Spleen (tissue), 11 donors: ENCODE data around the gene NUDT14. TPM values are rescaled to one million over a fixed set of nuclear protein-coding genes. Genes with fewer than 3 reads are reported as not detected.

ENCODE experiments used
- DNase-seq: peaks from one replicate; pipeline ENCODE4 v3.0.0-alpha.2; 2020
- H3K27ac ChIP-seq, 8 donors: fragments of 200-600 bp; sonication (generic) in 7 of 8; 1 replicate in 4 of 8; 2 replicates in 4 of 8; pipeline versions ENCODE4 v1.5.0 to v1.8.0; 2016 to 2021; ENCODE audit warnings: inconsistent platforms in 4 of 8, mild to moderate bottlenecking in 4 of 8, moderate library complexity in 1 of 8
- H3K27me3 ChIP-seq, 7 donors: fragments of 200-600 bp; sonication (generic) in 6 of 7; replicated peaks in 1 of 7; 1 replicate in 4 of 7; 2 replicates in 3 of 7; pipeline versions ENCODE4 v1.5.0 to v1.8.0; 2016 to 2021; ENCODE audit warnings: inconsistent platforms in 3 of 7, mild to moderate bottlenecking in 1 of 7
- H3K36me3 ChIP-seq, 6 donors: fragments of 200-600 bp; sonication (generic) in 5 of 6; 1 replicate in 4 of 6; 2 replicates in 2 of 6; pipeline versions ENCODE4 v1.5.0 to v1.8.0; 2016 to 2021; ENCODE audit warnings: inconsistent platforms in 2 of 6
- H3K4me1 ChIP-seq, 6 donors: fragments of 200-600 bp; sonication (generic) in 5 of 6; 1 replicate in 3 of 6; 2 replicates in 3 of 6; pipeline versions ENCODE4 v1.5.0 to v1.8.0; 2016 to 2021; ENCODE audit warnings: inconsistent platforms in 3 of 6
- H3K4me3 ChIP-seq, 8 donors: fragments of 200-600 bp; sonication (generic) in 7 of 8; 1 replicate in 4 of 8; 2 replicates in 4 of 8; pipeline versions ENCODE4 v1.5.0 to v1.8.0; 2016 to 2021; ENCODE audit warnings: inconsistent platforms in 4 of 8, mild to moderate bottlenecking in 4 of 8, moderate library complexity in 2 of 8
- H3K9me3 ChIP-seq, 8 donors: fragments of 200-600 bp; sonication (generic) in 7 of 8; 1 replicate in 4 of 8; 2 replicates in 4 of 8; pipeline versions ENCODE4 v1.5.0 to v1.8.0; 2016 to 2021; ENCODE audit warnings: inconsistent platforms in 4 of 8
- POLR2A ChIP-seq, 3 donors: fragments of 450-650 bp; IDR thresholded peaks; one replicate each; pipeline ENCODE4 v1.5.1; 2017; ENCODE audit warnings: antibody characterized with exemption in 3 of 3, mild to moderate bottlenecking in 1 of 3
- POLR2AphosphoS5 ChIP-seq, 3 donors: sonication (generic); formaldehyde crosslinking; IDR thresholded peaks; one replicate each; pipeline ENCODE4 v1.5.1; 2017; ENCODE audit warnings: antibody characterized with exemption in 3 of 3
- WGBS, 5 donors: extraction: QIAGEN DNeasy Blood & Tissue Kit in 3 of 5; methylation state at CpG; one replicate each; pipeline versions ENCODE4 v1.1.5 to v1.1.7; 2013 to 2018; 5-methylcytosine and 5-hydroxymethylcytosine counted together
- intact Hi-C: fragments of 100-400 bp; cut with DNase I; formaldehyde crosslinking; loops from one replicate; pipeline ENCODE4 v1.15.0; 2023; ENCODE audit warnings: low total_unique reads
- polyA plus RNA-seq, 3 donors: library from polyadenylated mRNA; stranded (reverse); fragments of 200-250 nt; gene quantifications; one replicate each; pipeline ENCODE4 v1.2.1, GENCODE V29; 2013
- total RNA-seq, 7 donors: library from RNA; depleted of rRNA in 3 of 7; stranded (reverse); fragments of >200 nt in 3 of 7; fragmentation: NEBNext Ultra II Directional in 4 of 7; extraction: Animal tissue kit (Norgen Biotek cat#: 25700) in 4 of 7; gene quantifications; one replicate each; pipeline versions ENCODE4 v1.1.0 to v1.2.1, GENCODE V29; 2016 to 2021
- TF ChIP-seq, protein P1 (sequence below), 11 experiments: fragments of 200-600 bp in 7 of 11; fragments of 450-650 bp in 4 of 11; sonication (generic) in 4 of 11; IDR thresholded peaks in 8 of 11; conservative IDR thresholded peaks in 3 of 11; 1 replicate in 7 of 11; 2 replicates in 4 of 11; pipeline versions ENCODE4 v1.4.0 to v1.8.0; 2016 to 2021; ENCODE audit warnings: antibody characterized with exemption in 11 of 11, inconsistent platforms in 4 of 11, mild to moderate bottlenecking in 1 of 11
- donor health status: healthy with polysubstance abuse.
- donor health status: DM: no; HTN: no; CAD: no; lungs with moderate emphysema.
- donor health status: DM: no; HTN: no; CAD: no.
- donor health status: Bipolar disorder and iron deficiency.
- donor health status: healthy.
- donor health status: DM: no; HTN: no; CAD: no.
- donor health status: DM: yes; HTN: yes; CAD: no.

NUDT14 gene
- total and polyA plus RNA-seq, 10 donors = 10.1 to 31.1 (median 21.5) TPM

DNA sequence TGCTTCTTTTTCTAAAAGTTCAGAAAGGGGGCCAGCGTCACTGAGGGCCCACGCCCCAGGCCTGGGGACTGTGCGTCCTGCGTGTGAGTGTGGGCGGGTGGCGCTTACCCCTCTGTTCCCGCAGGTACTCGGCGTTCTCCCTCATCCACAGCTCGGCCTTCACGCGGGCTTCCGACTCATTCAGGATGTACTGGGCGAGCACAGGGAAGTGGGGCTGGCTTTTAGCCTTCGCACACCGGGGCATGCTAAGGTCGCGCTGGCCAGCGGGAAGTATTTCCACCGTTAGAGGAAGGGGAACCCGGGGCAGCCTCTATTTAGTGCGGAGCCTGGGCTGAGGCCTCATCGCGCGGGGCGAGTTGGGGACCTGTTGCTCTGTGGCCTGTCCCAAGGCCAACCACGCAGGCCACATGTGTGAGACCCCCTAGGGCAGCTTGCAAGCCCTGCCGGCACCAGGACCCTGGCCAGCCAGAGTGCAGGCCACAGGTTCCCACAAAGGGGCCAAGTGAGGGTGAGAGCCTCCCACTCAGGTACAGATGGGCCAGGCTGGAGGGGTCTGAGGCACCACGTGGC, 38.0 kb upstream of the NUDT14 start:
- peak overlapping the region in 5 of 8 donors; percentile 14 to 53 (median 47) for H3K27ac ChIP-seq

DNA sequence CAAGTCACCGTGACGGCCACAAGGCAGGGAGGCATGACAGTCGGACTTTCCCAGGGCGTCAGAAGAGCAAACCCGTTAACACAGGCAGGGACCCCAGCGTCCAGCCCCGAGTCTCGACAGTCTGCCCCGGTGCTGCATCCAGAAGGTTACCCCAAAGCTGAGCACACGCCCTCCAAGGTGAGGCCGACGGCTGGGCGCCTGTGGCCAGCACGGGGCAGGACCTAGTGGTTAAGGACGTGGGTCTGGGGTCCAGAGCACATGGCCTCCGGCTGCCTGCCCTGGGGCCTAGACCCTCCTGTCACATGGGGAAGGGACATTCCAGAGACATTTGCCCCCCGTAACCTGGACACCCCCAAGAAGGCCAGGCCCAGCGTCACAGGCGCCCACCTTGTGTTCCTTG, 37.5 kb upstream of the NUDT14 start:
- Histone ChIP-seq H3K4me1 (peaks cover 0 to 46% (median 17%) of the 10 kb centered on the region in 6 donors), H3K36me3 (peaks cover 4 to 87% (median 59%) of the 10 kb centered on the region in 6 donors), H3K27me3 (no peaks in the 10 kb centered on the region), H3K4me3 (no peak overlapping the region), H3K27ac (peak overlapping the region in 4 of 8 donors; percentile 14 to 50 (median 34)), H3K9me3 (no peaks in the 10 kb centered on the region)
- WGBS, 5 donors = 86 to 95% (median 94%) methylated on average over 9 to 19 of the region's 19 CpGs
- TF ChIP-seq POLR2AphosphoS5 (IDR thresholded peaks at IDR 0.05) (no peak), POLR2A (IDR thresholded peaks at IDR 0.05) (no peak)
- TF ChIP-seq, protein P1, sequence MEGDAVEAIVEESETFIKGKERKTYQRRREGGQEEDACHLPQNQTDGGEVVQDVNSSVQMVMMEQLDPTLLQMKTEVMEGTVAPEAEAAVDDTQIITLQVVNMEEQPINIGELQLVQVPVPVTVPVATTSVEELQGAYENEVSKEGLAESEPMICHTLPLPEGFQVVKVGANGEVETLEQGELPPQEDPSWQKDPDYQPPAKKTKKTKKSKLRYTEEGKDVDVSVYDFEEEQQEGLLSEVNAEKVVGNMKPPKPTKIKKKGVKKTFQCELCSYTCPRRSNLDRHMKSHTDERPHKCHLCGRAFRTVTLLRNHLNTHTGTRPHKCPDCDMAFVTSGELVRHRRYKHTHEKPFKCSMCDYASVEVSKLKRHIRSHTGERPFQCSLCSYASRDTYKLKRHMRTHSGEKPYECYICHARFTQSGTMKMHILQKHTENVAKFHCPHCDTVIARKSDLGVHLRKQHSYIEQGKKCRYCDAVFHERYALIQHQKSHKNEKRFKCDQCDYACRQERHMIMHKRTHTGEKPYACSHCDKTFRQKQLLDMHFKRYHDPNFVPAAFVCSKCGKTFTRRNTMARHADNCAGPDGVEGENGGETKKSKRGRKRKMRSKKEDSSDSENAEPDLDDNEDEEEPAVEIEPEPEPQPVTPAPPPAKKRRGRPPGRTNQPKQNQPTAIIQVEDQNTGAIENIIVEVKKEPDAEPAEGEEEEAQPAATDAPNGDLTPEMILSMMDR (IDR thresholded peaks at IDR 0.05 in 8 of 11, conservative IDR thresholded peaks at IDR 0.05 in 3 of 11) = no peak
- intact Hi-C loops = no loop called here
- DNase-seq = no peak

More for the DNA sequence above, 38.0 kb upstream of the NUDT14 start:
- intact Hi-C loops = no loop called here
- Histone ChIP-seq H3K27me3 (no peaks in the 10 kb centered on the region), H3K36me3 (peaks cover 4 to 87% (median 59%) of the 10 kb centered on the region in 6 donors), H3K4me3 (no peak overlapping the region), H3K9me3 (no peaks in the 10 kb centered on the region), H3K4me1 (peaks cover 0 to 41% (median 12%) of the 10 kb centered on the region in 6 donors)
- WGBS, 5 donors = 73 to 91% (median 85%) methylated on average over 29 of the region's 29 CpGs
- DNase-seq = no peak
- no peak for TF ChIP-seq POLR2A (IDR thresholded peaks at IDR 0.05)
- TF ChIP-seq, protein P1 (IDR thresholded peaks at IDR 0.05 in 8 of 11, conservative IDR thresholded peaks at IDR 0.05 in 3 of 11) = no peak
- TF ChIP-seq POLR2AphosphoS5 (IDR thresholded peaks at IDR 0.05) = peak; percentile 61 to 74 (median 72)

DNA sequence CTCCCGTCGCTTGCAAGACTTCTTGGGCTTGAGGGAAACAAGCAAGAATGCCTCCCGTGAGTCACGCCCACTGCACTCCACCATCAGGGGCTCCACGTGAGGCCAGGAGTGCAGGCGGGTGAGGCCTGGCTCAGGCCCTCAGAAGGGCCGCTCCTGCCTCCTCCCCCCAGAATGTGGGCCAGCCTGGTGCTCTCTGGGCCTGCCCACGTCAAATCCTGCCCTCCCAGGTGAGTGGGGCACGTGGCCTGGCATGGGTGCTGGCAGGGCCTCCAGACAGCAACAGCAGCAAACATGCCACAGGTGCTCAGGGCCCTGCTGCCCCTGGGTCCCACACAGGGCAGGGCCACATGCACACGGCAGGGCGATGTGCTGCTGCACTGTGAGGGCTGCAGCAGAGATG, 36.7 kb upstream of the NUDT14 start:
- H3K27ac ChIP-seq = no peak overlapping the region
- H3K36me3 ChIP-seq = peaks cover 4 to 87% (median 60%) of the 10 kb centered on the region in 6 donors
- peaks cover 0 to 54% (median 24%) of the 10 kb centered on the region in 6 donors for H3K4me1 ChIP-seq
- WGBS, 5 donors = 92 to 100% (median 96%) methylated on average over 4 to 11 of the region's 11 CpGs
- TF ChIP-seq, protein P1 (IDR thresholded peaks at IDR 0.05 in 8 of 11, conservative IDR thresholded peaks at IDR 0.05 in 3 of 11) = no peak
- no peaks in the 10 kb centered on the region for H3K27me3 ChIP-seq
- no peaks in the 10 kb centered on the region for H3K9me3 ChIP-seq
- no peak overlapping the region for H3K4me3 ChIP-seq
- DNase-seq = no peak
- intact Hi-C loops = no loop called here

DNA sequence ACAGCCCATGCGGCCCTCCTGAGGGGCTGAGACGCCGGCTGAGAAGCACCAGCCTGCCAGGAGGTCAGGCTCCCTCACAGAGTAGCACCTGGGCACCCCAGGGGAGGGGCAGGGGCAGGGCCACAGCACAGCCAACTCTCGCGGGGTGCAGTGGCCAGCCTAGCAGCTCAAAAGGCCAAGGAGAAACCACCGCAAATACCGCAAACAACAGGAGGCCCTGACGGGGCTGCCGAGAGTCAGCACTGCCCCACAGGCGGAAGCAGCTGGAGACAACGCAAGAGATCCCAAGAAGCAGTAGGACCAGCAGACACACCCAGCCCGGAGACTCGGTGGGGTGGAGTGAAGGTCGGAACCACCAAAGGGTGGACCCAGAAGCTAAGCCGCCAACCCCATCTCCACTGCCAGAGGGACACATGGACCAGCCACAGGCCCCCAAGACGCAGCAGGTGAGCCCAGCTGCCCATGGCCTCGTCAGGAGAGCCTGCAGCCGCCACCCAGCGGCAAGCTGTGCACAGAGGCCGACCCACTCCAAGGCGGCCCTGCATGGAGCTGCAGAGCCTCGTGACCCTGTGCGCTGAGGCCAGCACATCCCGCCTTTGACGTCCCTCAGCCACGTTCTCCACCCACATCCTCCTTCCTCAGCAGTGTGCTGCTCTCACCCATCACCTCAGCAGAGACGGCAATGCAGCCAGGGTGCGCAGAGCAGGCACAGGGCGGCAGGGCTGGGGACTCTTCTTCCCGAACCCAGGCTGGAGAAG, 35.6 kb upstream of the NUDT14 start:
- H3K4me1 ChIP-seq = peaks cover 0 to 65% (median 29%) of the 10 kb centered on the region in 6 donors
- intact Hi-C loops = no loop called here
- H3K27ac ChIP-seq = no peak overlapping the region
- no peak for DNase-seq
- no peaks in the 10 kb centered on the region for H3K9me3 ChIP-seq
- peaks cover 4 to 88% (median 60%) of the 10 kb centered on the region in 6 donors for H3K36me3 ChIP-seq
- no peaks in the 10 kb centered on the region for H3K27me3 ChIP-seq
- no peak overlapping the region for H3K4me3 ChIP-seq
- TF ChIP-seq, protein P1 (IDR thresholded peaks at IDR 0.05 in 8 of 11, conservative IDR thresholded peaks at IDR 0.05 in 3 of 11) = no peak
- no peak for TF ChIP-seq POLR2A (IDR thresholded peaks at IDR 0.05)
- peak in 2 of 3 donors; percentile 37 to 59 for TF ChIP-seq POLR2AphosphoS5 (IDR thresholded peaks at IDR 0.05)
- 82 to 92% (median 87%) methylated on average over 24 to 30 of the region's 30 CpGs for WGBS, 5 donors
